ENCODE measurements around the gene CYTH1. TPM values are rescaled to one million over a fixed set of nuclear protein-coding genes. Genes with fewer than 3 reads are reported as not detected.
A peak's percentile ranks its signal among the peaks of the same experiment; 100 is the strongest.

Gene CYTH1
- total and polyA plus RNA-seq, 10 of the 15 experiments (the other 5 are each of a cell fraction or from before 2014, with no cell fraction given) = 6.6 to 188 (median 145) TPM

DNA sequence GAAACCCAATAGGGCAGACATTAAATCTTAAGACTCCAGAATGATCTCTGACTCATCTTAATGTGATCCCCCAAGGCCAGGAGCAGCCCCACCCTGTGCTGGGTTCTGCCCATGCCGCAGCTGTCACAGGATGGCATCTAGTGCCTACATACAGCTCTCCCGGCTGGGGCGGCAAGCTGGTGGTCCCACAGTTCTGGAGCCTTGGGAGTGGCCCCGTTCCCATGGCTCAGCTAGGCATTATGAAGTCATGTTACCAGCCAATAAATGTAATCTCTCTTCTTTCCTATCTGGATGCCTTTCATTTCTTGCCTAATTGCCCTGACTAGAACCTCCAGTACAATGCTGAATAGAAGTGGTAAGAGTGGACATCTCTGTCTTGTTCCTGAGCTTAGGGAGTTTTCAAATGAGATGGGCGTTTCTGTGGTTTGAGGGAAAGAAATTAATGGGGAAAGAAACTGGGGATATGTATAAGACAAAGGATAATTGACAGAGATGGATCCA lies 109.2 kb downstream of the CYTH1 start:
- BruUV-seq (replicated peaks) = no TSS peak
- POLR2A ChIA-PET = no interaction called here
- whole genome bisulfite sequencing (ENCODE audit: insufficient coverage, insufficient replicate concordance, low lambda C conversion rate, missing lambda C conversion rate) = 88% methylated on average over 5 of the region's 5 CpGs
- TF ChIP-seq YBX1 (IDR thresholded peaks at IDR 0.05) (no peak), CREB1 (IDR thresholded peaks at IDR 0.05; ENCODE audit: low read depth) (no peak), ZBED1 (IDR thresholded peaks at IDR 0.05; ENCODE audit: borderline replicate concordance) (0 out of 2 replicates have a peak, but pooled peaks have one; percentile 18), BCL3 (IDR thresholded peaks at IDR 0.05; ENCODE audit: borderline replicate concordance, insufficient read depth, low read depth, low read length, poor library complexity, severe bottlenecking) (peak; percentile 40), HDGF (IDR thresholded peaks at IDR 0.05) (no peak), IRF5 (IDR thresholded peaks at IDR 0.05; ENCODE audit: borderline replicate concordance) (no peak), LARP7 (IDR thresholded peaks at IDR 0.05) (no peak), SREBF1 (IDR thresholded peaks at IDR 0.05; ENCODE audit: low read length) (no peak), POLR2AphosphoS5 (IDR thresholded peaks at IDR 0.05; ENCODE audit: low read length) (0 out of 2 replicates have a peak, but pooled peaks have one; percentile 9), NR2C1 (IDR thresholded peaks at IDR 0.05) (no peak), IKZF1 (conservative IDR thresholded peaks at IDR 0.05) (no peak), ZBTB11 (CRISPR knock-in tag; IDR thresholded peaks at IDR 0.05) (no peak), POLR2A (IDR thresholded peaks at IDR 0.05; ENCODE audit: low read depth, low read length) (peak; percentile 47; the same call in 1 of the 2 replicates), SMARCA5 (IDR thresholded peaks at IDR 0.05) (no peak), MEF2B (IDR thresholded peaks at IDR 0.05; ENCODE audit: partially characterized antibody, poor library complexity, severe bottlenecking) (no peak), POLR2AphosphoS2 (IDR thresholded peaks at IDR 0.05; ENCODE audit: low read depth, low read length) (0 out of 2 replicates have a peak, but pooled peaks have one; percentile 4), SIN3A (IDR thresholded peaks at IDR 0.05; ENCODE audit: low read depth, low read length) (no peak)

More for the DNA sequence above, 109.2 kb downstream of the CYTH1 start:
- ChIA-PET SMC1A (ENCODE audit: uncharacterized antibody, unreplicated experiment) (no interaction called here), CTCF (interaction anchor here (1.3 kb wide), 1 partner anchor 176 kb away, joined by 5 read pairs; no protein-coding TSS in a partner anchor), RAD21 (ENCODE audit: unreplicated experiment) (no interaction called here)
- no peak overlapping the region for H3K27ac ChIP-seq (ENCODE audit: control insufficient read depth, insufficient read depth)
- FAIRE-seq (no peak), DNase-seq (ENCODE audit: low read depth, low spot score) (no peak), ATAC-seq (0 out of 3 replicates have a peak, but pooled peaks have one; percentile 10)
- no peak overlapping the region for H2AFZ ChIP-seq (ENCODE audit: control insufficient read depth, low read depth, low read length)
- H3K27me3 ChIP-seq (replicated peaks in 1 of 2; ENCODE audit: control insufficient read depth in 2 of 2, insufficient read depth in 2 of 2, low read length in 1 of 2) = no peaks in the 10 kb centered on the region
- peaks cover 28 to 36% of the 10 kb centered on the region in 2 experiments for H3K36me3 ChIP-seq (ENCODE audit: control insufficient read depth in 2 of 2, insufficient read depth in 2 of 2, low read length in 1 of 2)
- intact Hi-C loops (cut with micrococcal nuclease; ENCODE audit: unreplicated experiment) (no loop called here), in situ Hi-C loops (cut with MboI) (no loop called here)
- H3K4me3 ChIP-seq = no peak overlapping the region
- H4K20me1 ChIP-seq (ENCODE audit: control insufficient read depth, insufficient read depth) = no peaks in the 10 kb centered on the region
- no peaks in the 10 kb centered on the region for H3K9me3 ChIP-seq (replicated peaks; ENCODE audit: control insufficient read depth, insufficient read depth, low read length)
- H3K79me2 ChIP-seq (ENCODE audit: control insufficient read depth, insufficient read depth, low read length) = no peaks in the 10 kb centered on the region
- H3K9ac ChIP-seq (ENCODE audit: control insufficient read depth, insufficient read depth, low read length) = no peak overlapping the region
- no peaks in the 10 kb centered on the region for H3K4me1 ChIP-seq (ENCODE audit: control insufficient read depth, insufficient read depth, low read length)
- no peak overlapping the region for H3K4me2 ChIP-seq (ENCODE audit: control insufficient read depth, insufficient read depth)

Measured in GM12878 (cell line).